ENCODE data around the gene KLHL25.
"Not testable (repeated sequence)": the region's sequence is repeated elsewhere in the genome, so short reads cannot be mapped to it uniquely, and the experiment has no call there.

KLHL25 gene

GRCh38 chr15:85794598-85795336, at the start of gene KLHL25:
TSS of gene KLHL25 (minus strand) at chr15:85794925. CDS start at chr15:85769810, 25,115 bp downstream.
- peak; percentile 94 for DNase-seq (ENCODE audit: low read depth)

- no peak for DNase-seq (ENCODE audit: low read depth)
These were observed 46.1 kb upstream of the KLHL25 start for GRCh38 chr15:85840802-85841152.

- peak; percentile 54 for DNase-seq (ENCODE audit: low read depth)
These were observed 45.5 kb upstream of the KLHL25 start for GRCh38 chr15:85840079-85840801.

- no peak for DNase-seq (ENCODE audit: low read depth)
These were observed 44.9 kb upstream of the KLHL25 start for GRCh38 chr15:85839643-85840042.

- no peak for DNase-seq (ENCODE audit: low read depth)
These were observed 43.9 kb upstream of the KLHL25 start for GRCh38 chr15:85838655-85839054.

GRCh38 chr15:85837881-85838280, 43.2 kb upstream of the KLHL25 start:
- no peak for DNase-seq (ENCODE audit: low read depth)

GRCh38 chr15:85837011-85837433, 42.3 kb upstream of the KLHL25 start:
- DNase-seq (ENCODE audit: low read depth): peak; percentile 14

GRCh38 chr15:85834651-85835050, 39.9 kb upstream of the KLHL25 start:
- DNase-seq (ENCODE audit: low read depth): no peak

GRCh38 chr15:85832394-85832793, 37.7 kb upstream of the KLHL25 start:
- no peak for DNase-seq (ENCODE audit: low read depth)

- DNase-seq (ENCODE audit: low read depth): peak; percentile 55
These were observed 36.8 kb upstream of the KLHL25 start for GRCh38 chr15:85831415-85832113.

GRCh38 chr15:85829754-85830153, 35.0 kb upstream of the KLHL25 start:
- not testable (repeated sequence) for DNase-seq (ENCODE audit: low read depth)

GRCh38 chr15:85828874-85829273, 34.1 kb upstream of the KLHL25 start:
- DNase-seq (ENCODE audit: low read depth): no peak

GRCh38 chr15:85828126-85828525, 33.4 kb upstream of the KLHL25 start:
- DNase-seq (ENCODE audit: low read depth): no peak

- DNase-seq (ENCODE audit: low read depth): peak; percentile 41
These were observed 32.2 kb upstream of the KLHL25 start for GRCh38 chr15:85826756-85827515.

- DNase-seq (ENCODE audit: low read depth): no peak
These were observed 31.0 kb upstream of the KLHL25 start for GRCh38 chr15:85825719-85826118.

GRCh38 chr15:85825118-85825517, 30.4 kb upstream of the KLHL25 start:
- no peak for DNase-seq (ENCODE audit: low read depth)

GRCh38 chr15:85821545-85821944, 26.8 kb upstream of the KLHL25 start:
- DNase-seq (ENCODE audit: low read depth): no peak

GRCh38 chr15:85819938-85820337, 25.2 kb upstream of the KLHL25 start:
- DNase-seq (ENCODE audit: low read depth): no peak

GRCh38 chr15:85813234-85813633, 18.5 kb upstream of the KLHL25 start:
- DNase-seq (ENCODE audit: low read depth): no peak

- no peak for DNase-seq (ENCODE audit: low read depth)
These were observed 15.3 kb upstream of the KLHL25 start for GRCh38 chr15:85810075-85810474.

- DNase-seq (ENCODE audit: low read depth): no peak
These were observed 10.7 kb upstream of the KLHL25 start for GRCh38 chr15:85805420-85805819.

- no peak for DNase-seq (ENCODE audit: low read depth)
These were observed 9.9 kb upstream of the KLHL25 start for GRCh38 chr15:85804481-85805170.
